Muscle layer of colon (tissue), 2 donors: Measurements from ENCODE around the gene FGD5.

Experiments
- H3K27ac ChIP-seq: one replicate; pipeline ENCODE4 v1.7.0; 2013; ENCODE audit warnings: low read depth, mild to moderate bottlenecking, low read length, moderate library complexity
- H3K27me3 ChIP-seq, 2 donors: one replicate each; pipeline ENCODE4 v1.7.0; 2013; ENCODE audit warnings: low read length in 2 of 2, mild to moderate bottlenecking in 2 of 2; ENCODE audit not compliant: insufficient read depth in 2 of 2, control insufficient read depth in 1 of 2
- H3K36me3 ChIP-seq: one replicate; pipeline ENCODE4 v1.7.0; 2013; ENCODE audit warnings: mild to moderate bottlenecking, low read length; ENCODE audit not compliant: insufficient read depth
- H3K4me1 ChIP-seq: one replicate; pipeline ENCODE4 v1.7.0; 2013; ENCODE audit warnings: mild to moderate bottlenecking, low read length; ENCODE audit not compliant: insufficient read depth
- H3K4me3 ChIP-seq, 2 donors: one replicate each; pipeline ENCODE4 v1.7.0; 2013; ENCODE audit warnings: low read length in 2 of 2, low read depth in 1 of 2, mild to moderate bottlenecking in 1 of 2, moderate library complexity in 1 of 2
- H3K9ac ChIP-seq: one replicate; pipeline ENCODE4 v1.7.0; 2013; ENCODE audit warnings: low read length
- H3K9me3 ChIP-seq: one replicate; pipeline ENCODE4 v1.7.0; 2013; ENCODE audit warnings: mild to moderate bottlenecking, low read length
- donor health status: abdominal sarcoma.
- donor health status: Adenocarcinoma of cecum.

The FGD5 gene

DNA sequence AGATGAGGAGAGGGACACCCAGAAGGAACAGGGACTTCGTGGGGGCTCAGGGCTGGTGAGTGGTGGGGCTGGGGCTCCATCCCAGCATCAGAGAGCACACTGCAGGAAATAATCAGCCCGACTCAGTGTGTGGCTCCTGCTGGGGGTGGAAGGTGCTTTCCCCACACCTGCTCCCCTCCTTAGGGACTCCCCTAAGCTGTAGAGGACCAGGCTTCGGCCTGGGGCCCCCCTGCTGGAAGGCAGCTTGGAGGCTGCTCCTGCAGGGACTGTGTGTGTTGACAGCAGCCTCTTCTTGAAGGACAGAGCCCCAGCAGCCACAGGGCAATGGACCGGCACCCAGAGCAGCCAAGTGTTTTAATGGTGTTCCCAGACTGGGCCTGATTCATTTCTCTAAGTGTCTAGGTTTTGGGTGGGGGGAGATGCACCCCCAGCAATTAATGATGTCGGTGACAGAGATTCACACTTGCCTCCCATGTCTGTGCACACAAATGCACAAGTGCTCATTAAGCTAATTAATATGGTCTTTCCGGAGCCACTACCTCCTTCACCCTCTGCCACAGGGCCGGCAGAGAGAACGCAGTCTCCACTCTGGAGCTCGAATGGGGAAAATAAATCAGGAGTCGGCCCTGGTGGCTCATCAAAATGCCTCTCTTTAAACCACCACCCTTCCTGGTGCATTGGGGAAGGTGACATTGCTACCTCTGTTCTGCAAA lies 16.9 kb upstream of the FGD5 start:
- no peak overlapping the region for H3K9ac ChIP-seq

GRCh38 chr3:14802381-14802731 lies 16.4 kb upstream of the FGD5 start:
- Histone ChIP-seq H3K9ac (no peak overlapping the region), H3K36me3 (no peaks in the 10 kb centered on the region), H3K4me1 (no peaks in the 10 kb centered on the region), H3K9me3 (no peaks in the 10 kb centered on the region), H3K27ac (no peak overlapping the region), H3K27me3 (no peaks in the 10 kb centered on the region), H3K4me3 (no peak overlapping the region)

More for the DNA sequence above, 16.9 kb upstream of the FGD5 start:
- H3K4me3 ChIP-seq: no peak overlapping the region
- no peak overlapping the region for H3K27ac ChIP-seq
- H3K4me1 ChIP-seq: no peaks in the 10 kb centered on the region
- no peaks in the 10 kb centered on the region for H3K27me3 ChIP-seq
- H3K9me3 ChIP-seq: no peaks in the 10 kb centered on the region
- H3K36me3 ChIP-seq: no peaks in the 10 kb centered on the region

DNA sequence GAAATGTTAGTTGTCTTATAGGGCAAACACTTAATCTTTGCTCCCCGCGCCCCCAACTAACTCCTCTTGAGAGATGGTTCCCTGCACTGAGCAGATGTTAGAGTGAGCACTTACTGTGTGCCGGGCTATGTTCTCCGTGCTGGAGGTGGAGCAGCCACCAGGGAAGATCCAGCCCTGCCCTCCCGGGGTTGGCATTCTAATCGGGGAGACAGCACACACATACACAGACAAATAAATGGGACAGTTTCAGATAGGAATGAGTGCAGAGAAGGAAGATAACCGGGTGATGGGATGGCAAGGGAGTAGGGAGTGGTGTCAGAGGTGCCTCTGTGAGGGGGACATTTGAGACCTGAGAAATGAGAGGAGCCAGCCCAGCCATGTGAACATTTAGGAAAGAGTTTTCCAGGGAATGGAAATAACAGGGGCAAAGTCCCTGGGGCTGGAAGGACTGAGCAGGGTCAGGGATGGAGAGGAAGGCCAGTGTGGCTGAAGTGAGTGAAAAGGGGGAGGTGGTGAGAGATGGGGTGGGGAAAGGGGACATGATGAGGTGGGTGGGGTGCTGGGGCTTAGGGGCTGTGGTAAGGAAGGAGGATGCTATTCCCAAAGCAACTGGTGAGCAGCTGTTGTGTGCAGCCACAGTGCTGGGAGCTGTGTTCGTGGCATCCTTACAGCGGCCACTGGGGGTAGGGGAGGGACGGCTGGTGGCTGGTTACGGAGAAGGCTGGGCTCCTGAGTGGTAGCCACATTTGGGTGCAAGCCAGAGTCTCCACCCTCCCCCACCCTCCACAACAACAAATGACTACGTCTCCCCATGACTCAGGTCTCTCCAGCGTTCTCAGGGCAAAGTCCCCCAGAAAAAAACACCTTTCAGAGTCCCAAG lies 15.4 kb upstream of the FGD5 start:
- Histone ChIP-seq H3K27me3 (no peaks in the 10 kb centered on the region), H3K36me3 (no peaks in the 10 kb centered on the region), H3K9ac (no peak overlapping the region), H3K4me3 (no peak overlapping the region), H3K4me1 (no peaks in the 10 kb centered on the region), H3K27ac (no peak overlapping the region), H3K9me3 (no peaks in the 10 kb centered on the region)

DNA sequence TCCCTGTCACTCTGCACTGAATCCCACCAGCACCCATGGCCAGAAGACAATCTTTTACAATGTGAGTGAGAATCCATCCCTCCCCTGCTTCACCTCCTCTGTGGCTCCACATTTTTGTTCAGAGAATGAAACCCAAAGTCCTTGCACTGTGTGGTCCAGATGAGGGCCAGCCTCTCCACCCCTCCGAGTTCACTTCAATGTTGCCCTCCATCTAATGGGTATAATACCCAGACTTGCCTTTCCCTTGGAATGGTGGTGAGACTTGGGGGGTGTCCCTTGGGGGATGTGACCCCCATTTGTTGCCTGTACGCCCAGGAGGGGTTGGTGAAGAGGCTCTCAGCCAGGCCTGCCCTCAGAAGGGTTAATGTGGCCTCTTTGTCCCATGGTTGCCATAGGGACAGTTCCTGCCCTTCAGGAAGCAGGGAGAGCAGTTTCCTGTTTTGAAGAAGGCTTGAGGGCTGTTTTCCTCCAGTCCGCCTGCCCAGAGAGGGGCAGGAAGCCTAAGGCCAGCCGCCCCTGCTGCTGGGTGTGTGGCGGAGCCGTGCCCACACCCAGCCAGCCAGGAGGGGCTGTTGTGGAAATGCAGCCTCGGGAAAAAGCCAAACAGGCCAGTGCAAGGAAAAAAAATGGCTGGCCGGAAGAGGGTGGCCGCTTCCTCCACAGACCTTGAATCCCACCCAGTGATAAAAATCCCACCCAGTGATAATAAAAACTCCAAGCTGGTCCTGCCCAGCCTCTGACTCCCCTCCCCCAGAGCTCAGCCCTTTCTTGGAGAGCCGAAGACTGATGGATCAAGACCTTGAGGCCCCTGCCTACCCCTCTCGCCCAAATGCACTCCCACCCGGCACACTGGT lies 14.6 kb upstream of the FGD5 start:
- Histone ChIP-seq H3K27me3 (peaks cover 3 to 5% of the 10 kb centered on the region in 2 donors), H3K9ac (no peak overlapping the region), H3K27ac (no peak overlapping the region), H3K4me1 (no peaks in the 10 kb centered on the region), H3K36me3 (no peaks in the 10 kb centered on the region), H3K4me3 (no peak overlapping the region), H3K9me3 (no peaks in the 10 kb centered on the region)

DNA sequence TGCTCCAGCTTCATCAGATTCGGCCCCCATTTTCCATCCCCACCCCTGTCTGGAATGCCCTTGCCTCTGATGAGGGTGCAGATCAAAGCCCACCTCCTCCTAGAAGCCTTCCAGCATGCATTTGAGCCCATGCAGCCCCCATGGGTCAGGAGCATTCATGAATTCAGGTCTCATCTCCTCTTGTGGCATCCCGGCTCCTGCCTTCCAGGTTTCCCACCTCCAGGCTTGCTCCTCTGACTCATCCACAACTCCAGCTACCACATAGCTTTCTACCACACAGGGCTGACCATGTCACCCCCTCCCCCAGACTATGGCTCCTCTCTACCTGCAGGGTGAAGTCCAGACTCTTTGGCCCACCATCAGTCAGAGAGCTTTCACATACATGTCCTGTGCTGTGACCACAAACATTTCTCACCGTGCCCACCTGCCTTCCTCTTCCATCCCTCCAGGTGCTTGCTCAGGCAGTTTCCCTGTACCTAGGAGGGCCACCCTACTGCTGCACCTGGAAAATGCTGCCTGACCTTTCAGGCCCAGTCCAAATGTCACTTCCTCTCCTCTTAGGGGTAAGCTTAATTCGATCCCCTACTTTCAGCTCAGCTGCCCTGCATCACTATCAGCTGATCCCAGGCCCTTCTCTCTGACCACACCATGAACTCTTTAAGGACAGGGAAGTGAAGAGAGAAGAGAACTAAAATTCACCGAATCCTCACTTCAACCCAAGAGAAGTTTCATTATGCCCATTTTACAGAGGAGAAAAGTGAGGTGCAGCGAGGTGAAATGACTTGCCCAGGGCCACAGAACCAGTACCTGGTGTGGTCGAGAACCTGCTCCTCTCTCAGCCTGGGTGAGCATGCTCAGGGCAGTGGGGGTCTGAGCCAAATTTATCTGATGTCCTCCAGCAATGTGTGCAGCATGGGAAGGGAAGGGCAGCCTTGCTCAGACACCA lies 13.7 kb upstream of the FGD5 start:
- Histone ChIP-seq H3K4me3 (no peak overlapping the region), H3K36me3 (no peaks in the 10 kb centered on the region), H3K4me1 (no peaks in the 10 kb centered on the region), H3K27me3 (peaks cover 7 to 12% of the 10 kb centered on the region in 2 donors), H3K9me3 (no peaks in the 10 kb centered on the region), H3K27ac (no peak overlapping the region), H3K9ac (no peak overlapping the region)

DNA sequence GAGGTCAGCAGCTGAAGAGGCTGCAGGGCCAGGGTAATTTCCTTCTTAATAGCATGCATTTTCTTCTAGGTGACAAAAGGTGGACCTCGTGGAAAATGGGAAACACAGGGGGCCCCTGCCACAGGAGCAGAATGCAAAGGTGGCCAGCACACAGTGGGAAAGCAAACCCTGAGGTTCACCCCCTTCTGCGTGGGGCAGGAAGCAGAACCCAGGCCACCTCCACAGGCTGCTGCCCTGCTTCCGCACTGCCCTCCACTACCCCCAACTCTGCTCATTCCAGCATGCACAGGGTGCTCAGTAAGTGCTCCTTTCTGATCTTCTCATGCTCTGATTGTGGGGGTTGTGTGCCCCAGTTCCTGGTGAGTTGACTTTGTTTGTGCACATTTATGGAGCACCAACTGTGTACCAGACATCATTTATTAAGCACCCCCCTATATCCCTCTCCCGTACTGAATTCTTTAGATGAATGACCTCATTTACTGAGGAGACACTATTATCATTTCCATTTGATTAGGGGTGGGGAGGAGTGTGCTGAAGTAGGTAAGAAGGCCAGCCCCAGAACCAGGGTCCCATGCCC lies 12.7 kb upstream of the FGD5 start:
- peaks cover 7 to 16% of the 10 kb centered on the region in 2 donors for H3K27me3 ChIP-seq
- H3K9me3 ChIP-seq: no peaks in the 10 kb centered on the region
- no peak overlapping the region for H3K27ac ChIP-seq
- H3K4me1 ChIP-seq: no peaks in the 10 kb centered on the region
- no peaks in the 10 kb centered on the region for H3K36me3 ChIP-seq
- no peak overlapping the region for H3K4me3 ChIP-seq
- H3K9ac ChIP-seq: no peak overlapping the region

DNA sequence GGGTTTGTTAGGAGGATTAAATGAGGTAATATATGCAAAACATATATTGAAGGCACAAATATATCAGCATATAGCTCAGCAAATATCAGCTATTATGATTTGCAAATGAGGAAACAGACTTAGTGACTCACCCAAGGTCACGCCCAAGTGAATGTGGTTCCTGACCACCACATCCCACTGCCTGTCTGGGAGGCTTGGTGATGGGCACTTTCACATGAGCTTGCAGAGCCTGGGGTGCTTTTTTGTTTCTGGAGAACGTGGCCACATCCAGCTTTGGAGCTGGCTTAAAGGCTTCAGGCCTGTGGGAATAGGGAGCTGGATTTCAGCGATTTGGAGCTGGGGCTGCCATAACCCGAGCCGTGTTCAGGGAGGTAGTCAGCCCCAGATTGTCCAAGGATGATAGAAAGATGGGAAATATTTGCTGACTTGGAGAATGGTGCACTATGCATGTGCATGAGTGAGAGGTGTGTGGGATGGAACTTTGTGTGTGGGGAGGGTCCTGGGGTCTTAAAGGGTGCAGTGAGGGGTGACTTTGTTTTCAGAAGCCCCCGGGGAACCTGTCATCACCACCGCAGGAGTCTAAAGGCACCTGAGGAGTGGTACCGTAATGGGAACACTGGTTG lies 12.0 kb upstream of the FGD5 start:
- Histone ChIP-seq H3K36me3 (no peaks in the 10 kb centered on the region), H3K27me3 (peaks cover 7 to 21% of the 10 kb centered on the region in 2 donors), H3K9me3 (no peaks in the 10 kb centered on the region), H3K27ac (no peak overlapping the region), H3K9ac (no peak overlapping the region), H3K4me3 (no peak overlapping the region), H3K4me1 (no peaks in the 10 kb centered on the region)

- H3K27me3 ChIP-seq: peaks cover 7 to 25% of the 10 kb centered on the region in 2 donors
- H3K9me3 ChIP-seq: no peaks in the 10 kb centered on the region
- no peak overlapping the region for H3K4me3 ChIP-seq
- H3K27ac ChIP-seq: no peak overlapping the region
- H3K4me1 ChIP-seq: no peaks in the 10 kb centered on the region
- no peak overlapping the region for H3K9ac ChIP-seq
- no peaks in the 10 kb centered on the region for H3K36me3 ChIP-seq
Measured at GRCh38 chr3:14808025-14808424, 10.7 kb upstream of the FGD5 start.

- Histone ChIP-seq H3K9me3 (no peaks in the 10 kb centered on the region), H3K27me3 (peaks cover 7 to 25% of the 10 kb centered on the region in 2 donors), H3K9ac (no peak overlapping the region), H3K4me3 (no peak overlapping the region), H3K4me1 (peaks cover 4% of the 10 kb centered on the region), H3K36me3 (no peaks in the 10 kb centered on the region), H3K27ac (no peak overlapping the region)
Measured at GRCh38 chr3:14808502-14809266, 10.1 kb upstream of the FGD5 start.
